ENCODE data around the gene PRLR.
"Not testable (repeated sequence)": the region's sequence is repeated elsewhere in the genome, so short reads cannot be mapped to it uniquely, and the experiment has no call there.

PRLR gene

GRCh38 chr5:35045280-35045679 lies 185.0 kb downstream of the PRLR start:
- DNase-seq (ENCODE audit: low spot score in 2 of 2) = no peak
- Histone ChIP-seq H3K36me3 (replicated peaks) (no peaks in the 10 kb centered on the region), H3K4me3 (no peak overlapping the region), H3K27me3 (ENCODE audit: low read depth) (0 out of 2 replicates have a peak, but pooled peaks cover under 1% of the 10 kb centered on the region), H3K4me1 (no peaks in the 10 kb centered on the region), H3K9me3 (no peaks in the 10 kb centered on the region)
- in situ Hi-C loops (cut with MboI; ENCODE audit: low sequenced_read_pairs) = no loop called here

- Histone ChIP-seq H3K4me3 (no peak overlapping the region), H3K36me3 (replicated peaks) (no peaks in the 10 kb centered on the region), H3K4me1 (no peaks in the 10 kb centered on the region), H3K9me3 (no peaks in the 10 kb centered on the region), H3K27me3 (ENCODE audit: low read depth) (peaks cover 7% of the 10 kb centered on the region; the same call in 1 of the 2 replicates)
- DNase-seq (ENCODE audit: low spot score in 2 of 2) = no peak
- in situ Hi-C loops (cut with MboI; ENCODE audit: low sequenced_read_pairs) = no loop called here
These were observed 185.6 kb downstream of the PRLR start for GRCh38 chr5:35044649-35045048.

GRCh38 chr5:35042781-35043180 lies 187.5 kb downstream of the PRLR start:
- in situ Hi-C loops (cut with MboI; ENCODE audit: low sequenced_read_pairs) = no loop called here
- Histone ChIP-seq H3K36me3 (replicated peaks) (no peaks in the 10 kb centered on the region), H3K4me3 (no peak overlapping the region), H3K9me3 (no peaks in the 10 kb centered on the region), H3K4me1 (no peaks in the 10 kb centered on the region; the same call in 1 of the 2 replicates), H3K27me3 (ENCODE audit: low read depth) (peaks cover 13% of the 10 kb centered on the region; the same call in 1 of the 2 replicates)
- no peak for DNase-seq (ENCODE audit: low spot score in 2 of 2)

- no peaks in the 10 kb centered on the region for H3K9me3 ChIP-seq
- H3K36me3 ChIP-seq (replicated peaks) = no peaks in the 10 kb centered on the region
- H3K4me3 ChIP-seq = no peak overlapping the region
- DNase-seq (ENCODE audit: low spot score in 2 of 2) = no peak
- peaks cover 13% of the 10 kb centered on the region; the same call in 1 of the 2 replicates for H3K27me3 ChIP-seq (ENCODE audit: low read depth)
- in situ Hi-C loops (cut with MboI; ENCODE audit: low sequenced_read_pairs) = no loop called here
- no peaks in the 10 kb centered on the region; the same call in 1 of the 2 replicates for H3K4me1 ChIP-seq
These were observed 189.0 kb downstream of the PRLR start for GRCh38 chr5:35041261-35041660.

- Histone ChIP-seq H3K4me1 (no peaks in the 10 kb centered on the region; the same call in 1 of the 2 replicates), H3K36me3 (replicated peaks) (no peaks in the 10 kb centered on the region), H3K27me3 (ENCODE audit: low read depth) (peaks cover 15% of the 10 kb centered on the region; the same call in 1 of the 2 replicates), H3K9me3 (no peaks in the 10 kb centered on the region), H3K4me3 (no peak overlapping the region)
- in situ Hi-C loops (cut with MboI; ENCODE audit: low sequenced_read_pairs) = no loop called here
- DNase-seq (ENCODE audit: low spot score in 2 of 2) = no peak
These were observed 191.4 kb downstream of the PRLR start for GRCh38 chr5:35038891-35039290.

GRCh38 chr5:35036536-35036935 lies 193.8 kb downstream of the PRLR start:
- no peak for DNase-seq (ENCODE audit: low spot score in 2 of 2)
- Histone ChIP-seq H3K4me1 (no peaks in the 10 kb centered on the region; the same call in 1 of the 2 replicates), H3K27me3 (ENCODE audit: low read depth) (peaks cover 15% of the 10 kb centered on the region; the same call in 1 of the 2 replicates), H3K9me3 (no peaks in the 10 kb centered on the region), H3K4me3 (no peak overlapping the region), H3K36me3 (replicated peaks) (no peaks in the 10 kb centered on the region)
- in situ Hi-C loops (cut with MboI; ENCODE audit: low sequenced_read_pairs) = no loop called here

- H3K4me1 ChIP-seq; H3K36me3 ChIP-seq (replicated peaks); in situ Hi-C loops (cut with MboI; ENCODE audit: low sequenced_read_pairs); H3K4me3 ChIP-seq; DNase-seq (ENCODE audit: low spot score in 2 of 2); H3K9me3 ChIP-seq: not testable (repeated sequence)
- H3K27me3 ChIP-seq (ENCODE audit: low read depth) = peaks cover 18% of the 10 kb centered on the region; the same call in 1 of the 2 replicates
These were observed 194.4 kb downstream of the PRLR start for GRCh38 chr5:35035929-35036328.

- in situ Hi-C loops (cut with MboI; ENCODE audit: low sequenced_read_pairs) = no loop called here
- Histone ChIP-seq H3K4me3 (no peak overlapping the region), H3K4me1 (no peaks in the 10 kb centered on the region; the same call in 1 of the 2 replicates), H3K36me3 (replicated peaks) (no peaks in the 10 kb centered on the region), H3K27me3 (ENCODE audit: low read depth) (peaks cover 18% of the 10 kb centered on the region; the same call in 1 of the 2 replicates), H3K9me3 (no peaks in the 10 kb centered on the region)
- no peak for DNase-seq (ENCODE audit: low spot score in 2 of 2)
These were observed 195.0 kb downstream of the PRLR start for GRCh38 chr5:35035271-35035670.

GRCh38 chr5:35032356-35032755 lies 197.9 kb downstream of the PRLR start:
- Histone ChIP-seq H3K36me3 (replicated peaks) (no peaks in the 10 kb centered on the region), H3K4me3 (no peak overlapping the region), H3K9me3 (no peaks in the 10 kb centered on the region), H3K27me3 (ENCODE audit: low read depth) (peaks cover 10% of the 10 kb centered on the region), H3K4me1 (no peaks in the 10 kb centered on the region)
- no peak for DNase-seq (ENCODE audit: low spot score in 2 of 2)
- in situ Hi-C loops (cut with MboI; ENCODE audit: low sequenced_read_pairs) = no loop called here

GRCh38 chr5:35031276-35031675 lies 199.0 kb downstream of the PRLR start:
- Histone ChIP-seq H3K36me3 (replicated peaks) (no peaks in the 10 kb centered on the region), H3K27me3 (ENCODE audit: low read depth) (peaks cover 10% of the 10 kb centered on the region)
- in situ Hi-C loops (cut with MboI; ENCODE audit: low sequenced_read_pairs) = no loop called here

GRCh38 chr5:35030426-35031100 lies 199.7 kb downstream of the PRLR start:
- Histone ChIP-seq H3K9me3 (no peaks in the 10 kb centered on the region), H3K27me3 (ENCODE audit: low read depth) (peaks cover 10% of the 10 kb centered on the region), H3K4me3 (no peak overlapping the region), H3K4me1 (no peaks in the 10 kb centered on the region), H3K36me3 (replicated peaks) (no peaks in the 10 kb centered on the region)
- in situ Hi-C loops (cut with MboI; ENCODE audit: low sequenced_read_pairs) = no loop called here
- DNase-seq (ENCODE audit: low spot score in 2 of 2) = no peak

More at GRCh38 chr5:35031276-35031675, 199.0 kb downstream of the PRLR start:
- no peak for DNase-seq (ENCODE audit: low spot score in 2 of 2)
- H3K9me3 ChIP-seq = no peaks in the 10 kb centered on the region
- H3K4me3 ChIP-seq = no peak overlapping the region
- no peaks in the 10 kb centered on the region for H3K4me1 ChIP-seq

GRCh38 chr5:35029333-35029732 lies 201.0 kb downstream of the PRLR start:
- no peaks in the 10 kb centered on the region for H3K9me3 ChIP-seq
- in situ Hi-C loops (cut with MboI; ENCODE audit: low sequenced_read_pairs) = no loop called here
- H3K27me3 ChIP-seq (ENCODE audit: low read depth) = peaks cover 8% of the 10 kb centered on the region
- no peak overlapping the region for H3K4me3 ChIP-seq
- DNase-seq (ENCODE audit: low spot score in 2 of 2) = no peak
- no peaks in the 10 kb centered on the region for H3K36me3 ChIP-seq (replicated peaks)
- no peaks in the 10 kb centered on the region for H3K4me1 ChIP-seq

- no peak for DNase-seq (ENCODE audit: low spot score in 2 of 2)
- no peaks in the 10 kb centered on the region; the same call in 1 of the 2 replicates for H3K9me3 ChIP-seq
- peaks cover 8% of the 10 kb centered on the region; the same call in 1 of the 2 replicates for H3K27me3 ChIP-seq (ENCODE audit: low read depth)
- H3K36me3 ChIP-seq (replicated peaks) = no peaks in the 10 kb centered on the region
- no peak overlapping the region for H3K4me3 ChIP-seq
- in situ Hi-C loops (cut with MboI; ENCODE audit: low sequenced_read_pairs) = no loop called here
- no peaks in the 10 kb centered on the region for H3K4me1 ChIP-seq
These were observed 203.3 kb downstream of the PRLR start for GRCh38 chr5:35026941-35027340.

- H3K4me1 ChIP-seq = no peaks in the 10 kb centered on the region
- in situ Hi-C loops (cut with MboI; ENCODE audit: low sequenced_read_pairs) = no loop called here
- H3K4me3 ChIP-seq = no peak overlapping the region
- DNase-seq (ENCODE audit: low spot score in 2 of 2) = no peak
- H3K9me3 ChIP-seq = no peaks in the 10 kb centered on the region; the same call in 1 of the 2 replicates
- H3K36me3 ChIP-seq (replicated peaks) = no peaks in the 10 kb centered on the region
- peaks cover 8% of the 10 kb centered on the region; the same call in 1 of the 2 replicates for H3K27me3 ChIP-seq (ENCODE audit: low read depth)
These were observed 203.9 kb downstream of the PRLR start for GRCh38 chr5:35026280-35026840.
